Stimulated activated CD8-positive, alpha-beta memory T cell treated with anti-CD3 and anti-CD28 coated beads, Interleukin-12 subunit alpha, Interleukin-12 subunit beta, amount 100 ng/mL, for 24 hours (primary cell): ENCODE results near the gene ZFYVE21.

Experiments
- DNase-seq: peaks from one replicate; pipeline ENCODE4 v3.0.0-alpha.2; 2020; ENCODE audit errors: extremely low read depth

The ZFYVE21 gene

DNA sequence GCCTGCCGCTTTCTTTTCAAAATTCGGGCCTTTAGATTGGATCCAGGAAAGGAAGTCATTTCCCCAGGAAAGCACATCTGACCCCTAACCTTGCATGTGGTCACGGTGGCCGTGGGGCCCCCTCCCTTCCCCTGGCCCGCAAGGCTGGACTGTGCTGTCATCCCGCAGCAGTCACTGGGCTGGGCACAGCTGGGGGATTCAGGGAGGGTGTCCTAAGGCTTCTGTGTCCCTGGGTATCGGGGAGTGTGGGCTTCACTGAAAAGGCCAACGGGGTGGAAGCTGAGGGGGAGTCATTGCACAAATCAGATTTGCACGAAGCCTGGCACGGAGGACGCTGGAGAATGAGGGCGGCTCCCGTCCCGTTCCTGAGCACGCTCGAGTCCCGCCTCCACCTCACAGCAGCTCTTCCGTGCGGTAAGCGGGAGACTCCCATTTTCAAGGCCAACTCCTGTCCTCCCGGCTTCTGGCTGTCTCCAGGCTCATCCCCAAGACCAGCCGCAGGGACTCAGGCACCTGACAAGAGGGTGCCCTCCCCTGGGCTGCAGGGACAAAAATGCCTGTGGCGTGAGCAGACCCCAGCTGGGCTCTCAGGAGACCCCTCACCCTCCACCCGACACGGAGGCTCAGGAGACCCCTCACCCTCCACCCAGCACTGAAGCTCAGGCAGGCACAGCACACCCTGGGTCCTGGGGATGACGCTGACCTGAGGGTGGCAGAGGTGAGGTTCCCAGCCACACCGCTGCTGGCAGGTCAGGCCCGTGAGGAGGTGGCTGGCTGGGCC lies 9.9 kb upstream of the ZFYVE21 start:
- no peak for DNase-seq

GRCh38 chr14:103706551-103707328 lies 8.9 kb upstream of the ZFYVE21 start:
- DNase-seq, result no peak

DNA sequence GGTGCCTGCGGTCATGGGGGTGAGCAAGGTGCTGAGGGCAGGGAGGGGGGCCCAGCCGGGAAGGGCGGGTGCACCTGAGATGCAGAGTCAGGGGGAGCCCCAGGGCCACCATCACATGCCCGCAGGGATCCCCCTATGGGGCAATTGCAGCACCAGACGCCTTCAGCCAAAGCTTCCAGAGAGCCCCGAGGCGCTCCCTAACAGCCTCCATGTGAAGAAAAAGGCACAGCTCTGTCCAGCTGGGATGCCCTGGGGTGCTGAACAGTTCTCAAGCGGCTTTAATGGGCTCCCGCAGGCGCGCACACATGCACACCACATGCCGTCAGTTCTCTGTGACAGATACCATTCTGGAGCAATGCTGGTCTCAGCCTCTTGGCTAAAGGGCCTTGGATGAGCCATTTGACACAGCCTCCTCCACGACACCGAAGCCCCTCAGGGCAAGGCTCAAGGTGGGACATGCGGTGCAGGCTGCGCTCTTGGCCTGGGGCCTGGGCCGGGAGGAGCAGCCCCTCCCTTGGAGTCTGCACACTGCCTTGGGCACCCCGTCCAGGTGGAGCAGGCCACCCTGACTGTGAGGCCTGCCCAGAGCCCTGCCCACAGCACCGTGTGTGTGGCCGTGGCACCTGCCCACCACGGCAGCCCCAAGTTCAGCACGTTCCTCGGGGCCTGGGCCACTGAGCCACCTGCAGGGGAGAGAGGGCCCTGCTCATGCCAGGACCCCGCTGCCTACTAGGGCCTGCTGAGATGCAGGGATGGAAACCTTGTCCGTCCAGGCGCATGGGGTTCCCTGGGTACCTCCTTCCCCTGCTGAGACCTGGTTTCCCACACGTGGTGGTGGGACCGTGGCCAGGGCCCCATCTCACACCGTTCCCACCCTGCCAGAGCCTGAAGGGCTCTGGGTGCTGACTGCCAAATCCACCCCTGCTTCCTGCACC lies 8.0 kb upstream of the ZFYVE21 start:
- no peak for DNase-seq

DNA sequence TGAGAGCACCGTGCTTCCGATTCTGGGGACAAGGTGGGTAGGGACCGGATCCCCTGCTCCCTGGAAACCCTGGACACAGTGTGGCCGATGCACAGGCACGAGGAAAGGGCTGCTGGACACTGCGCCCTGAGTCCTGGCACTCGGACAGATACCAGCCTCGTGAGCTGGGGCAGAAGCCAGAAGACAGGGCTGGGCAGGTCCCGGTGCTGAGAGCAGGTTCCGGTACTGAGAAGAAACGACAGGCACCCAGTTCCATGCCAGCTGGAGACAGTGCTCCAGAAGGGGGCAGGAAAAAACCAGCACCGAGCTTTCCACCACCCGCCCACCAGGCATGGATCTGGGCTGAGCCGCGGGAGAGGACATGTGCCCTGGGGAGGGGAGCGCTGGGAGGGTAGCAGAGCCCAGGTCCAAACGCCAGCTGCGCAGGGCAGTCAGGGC lies 6.8 kb upstream of the ZFYVE21 start:
- DNase-seq, result no peak

- DNase-seq, result no peak
These were observed 5.8 kb upstream of the ZFYVE21 start for GRCh38 chr14:103709814-103710213.

DNA sequence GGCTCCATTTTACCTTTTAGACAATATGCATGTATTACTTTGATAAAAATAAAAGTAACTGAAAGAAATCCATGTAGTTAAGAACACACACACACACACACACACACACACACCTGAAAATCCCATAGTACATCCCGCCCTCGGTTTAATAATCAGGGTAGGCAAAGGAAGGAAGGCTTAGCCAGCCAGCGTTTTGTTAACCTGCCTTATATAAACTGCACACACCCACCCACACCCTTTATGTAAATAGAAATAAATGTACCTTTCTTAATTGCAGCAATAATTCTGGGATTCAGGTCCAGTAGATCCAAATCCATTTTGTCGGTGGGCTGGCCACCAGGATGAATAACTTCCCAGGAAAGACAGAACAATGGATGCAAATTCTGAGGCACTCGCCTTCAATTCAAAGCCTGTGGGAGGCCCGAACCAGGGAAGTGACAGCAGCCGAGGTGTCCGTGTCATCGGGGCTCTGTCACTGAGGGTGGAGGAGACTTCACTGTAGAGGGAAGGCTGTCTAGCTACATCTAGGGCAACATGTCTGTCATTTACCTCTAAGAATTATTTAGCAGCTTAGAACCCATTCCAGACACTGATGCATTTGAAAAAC lies 4.7 kb upstream of the ZFYVE21 start:
- DNase-seq, result no peak

DNA sequence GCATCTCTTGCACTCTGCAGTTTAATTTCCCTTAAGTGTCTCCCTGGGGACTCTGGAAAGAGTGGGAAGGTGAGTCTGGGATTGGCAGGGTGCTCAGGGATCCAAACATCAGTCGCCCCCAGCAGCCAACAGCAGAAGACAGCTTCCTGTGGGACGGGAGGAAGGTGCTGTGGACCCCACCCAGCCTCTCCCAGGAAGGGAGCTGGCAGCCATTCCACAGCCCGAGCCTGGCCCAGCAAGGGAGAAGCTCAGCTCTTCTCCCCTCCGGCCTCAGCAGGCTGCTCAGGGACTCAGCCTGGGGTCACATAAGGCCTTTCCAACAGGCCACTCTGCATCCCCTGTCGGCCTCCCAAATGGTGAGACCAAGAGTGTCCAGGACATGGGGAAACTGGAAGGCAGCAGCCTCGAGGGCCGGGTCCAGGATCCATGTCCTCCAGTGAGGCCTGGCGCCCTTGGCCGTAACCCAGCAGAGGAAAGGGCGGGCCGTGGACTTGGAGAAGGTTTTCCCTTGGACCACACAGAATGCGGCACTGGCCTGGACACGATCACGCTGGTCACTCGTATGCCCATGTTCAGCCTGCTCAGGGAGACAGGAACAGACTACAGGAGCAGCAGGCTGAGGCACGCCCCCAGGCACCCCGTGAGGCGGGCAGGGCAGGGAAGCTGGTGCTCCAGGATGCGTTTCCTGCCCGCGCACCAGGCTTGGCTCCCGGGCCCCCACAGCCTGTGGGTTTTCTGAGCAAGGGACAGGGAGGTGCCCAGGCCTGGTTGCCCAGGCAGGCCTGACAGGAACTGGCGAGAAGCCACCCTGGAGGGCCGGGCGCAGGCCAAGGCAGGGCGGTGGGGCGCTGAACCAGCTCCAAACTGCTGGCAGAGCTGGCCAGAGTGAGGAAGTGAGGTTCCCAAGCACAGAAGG lies 3.8 kb upstream of the ZFYVE21 start:
- no peak for DNase-seq

DNA sequence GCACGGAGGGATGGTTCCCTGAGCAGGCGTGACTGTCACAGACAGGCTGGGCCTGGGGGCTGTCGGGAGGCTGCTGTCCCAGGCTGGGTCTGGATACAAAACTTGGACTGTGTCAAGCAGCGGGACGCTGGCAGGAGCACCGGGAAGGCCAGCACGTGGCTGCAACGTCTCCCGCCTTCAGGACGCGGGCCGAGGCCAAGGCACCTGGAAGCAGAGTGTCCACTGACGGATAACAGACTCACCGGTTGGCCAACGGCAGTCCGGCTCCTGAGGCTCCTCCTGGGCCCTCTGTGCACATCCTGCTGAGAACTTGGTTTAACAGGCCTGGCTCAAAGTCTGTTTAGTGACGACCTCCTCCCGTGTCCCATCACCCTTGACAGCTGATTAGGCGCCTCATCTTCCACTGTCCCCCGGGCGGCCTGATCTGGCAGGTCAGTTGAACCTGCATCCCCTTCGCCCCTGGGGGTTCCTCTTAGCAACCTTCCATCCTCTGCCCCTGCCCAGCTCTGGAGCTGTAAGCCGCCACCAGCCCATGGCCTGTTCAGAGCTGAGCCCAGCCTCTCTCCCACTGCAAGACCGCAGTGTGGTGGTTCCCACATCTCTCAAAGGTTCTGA lies 2.9 kb upstream of the ZFYVE21 start:
- no peak for DNase-seq

- no peak for DNase-seq
These were observed 2.1 kb upstream of the ZFYVE21 start for GRCh38 chr14:103713304-103714062.

- DNase-seq, result no peak
These were observed 1.4 kb upstream of the ZFYVE21 start for GRCh38 chr14:103714063-103714724.

DNA sequence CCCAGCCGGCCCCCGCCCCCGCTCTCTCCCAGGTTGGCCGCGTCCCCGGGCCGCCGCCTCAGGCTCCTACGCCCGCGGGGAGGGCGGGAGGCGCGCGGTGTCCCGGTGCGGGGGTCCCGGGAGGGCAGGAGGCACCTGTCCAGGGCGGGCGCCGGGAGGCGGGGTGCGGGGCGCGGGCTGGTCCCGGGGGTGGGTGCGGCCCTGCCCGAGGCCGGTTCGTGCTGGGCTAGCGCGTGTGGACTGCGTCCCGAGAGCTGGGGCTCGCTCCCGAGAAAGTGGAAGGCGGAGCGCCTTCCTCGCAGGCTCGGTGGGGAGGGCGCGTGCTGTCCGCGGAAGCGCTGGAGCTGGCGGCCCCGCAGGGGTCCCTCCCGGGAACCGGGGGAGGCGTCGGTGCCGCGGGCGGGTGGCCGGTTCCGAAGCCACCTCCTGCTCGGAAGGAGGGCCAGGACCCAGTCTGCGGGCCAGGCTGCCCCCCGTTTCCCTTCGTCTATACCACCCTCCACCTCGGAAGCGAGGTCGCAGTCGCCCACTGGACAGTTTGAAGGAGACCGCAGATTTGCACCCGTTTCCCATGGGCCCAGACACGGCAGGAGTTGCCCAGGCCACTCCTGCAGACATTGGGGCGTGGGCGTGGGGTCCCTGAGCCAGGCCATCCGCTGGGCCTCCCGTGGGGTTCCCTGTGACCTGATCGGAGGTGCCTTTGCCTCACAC lies 636 bp downstream of the ZFYVE21 start:
- no peak for DNase-seq

DNA sequence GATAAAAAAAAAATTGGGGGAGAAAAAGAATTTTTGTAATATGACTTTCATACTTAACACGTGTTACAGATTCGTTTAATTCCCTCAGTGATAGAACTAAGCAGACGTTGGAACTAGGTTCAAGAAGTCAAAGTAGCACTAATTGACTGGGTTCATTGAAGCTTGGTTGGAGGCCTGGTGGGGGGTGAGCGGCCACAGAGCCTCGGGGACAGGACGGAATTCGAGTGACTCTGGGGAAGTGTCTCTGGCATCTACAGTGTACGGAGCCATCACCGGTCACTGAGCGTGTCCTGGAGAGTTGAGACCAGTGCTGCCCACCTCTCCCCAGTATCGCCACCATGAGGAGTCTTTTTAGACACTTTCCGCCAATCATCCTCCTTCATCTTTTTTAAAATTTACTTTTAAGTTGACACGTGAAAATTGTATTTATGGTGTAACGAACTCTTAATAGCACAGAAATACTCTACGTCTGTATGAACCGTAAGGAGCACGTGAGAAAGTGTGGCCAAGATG lies 1.3 kb downstream of the ZFYVE21 start:
- no peak for DNase-seq

DNA sequence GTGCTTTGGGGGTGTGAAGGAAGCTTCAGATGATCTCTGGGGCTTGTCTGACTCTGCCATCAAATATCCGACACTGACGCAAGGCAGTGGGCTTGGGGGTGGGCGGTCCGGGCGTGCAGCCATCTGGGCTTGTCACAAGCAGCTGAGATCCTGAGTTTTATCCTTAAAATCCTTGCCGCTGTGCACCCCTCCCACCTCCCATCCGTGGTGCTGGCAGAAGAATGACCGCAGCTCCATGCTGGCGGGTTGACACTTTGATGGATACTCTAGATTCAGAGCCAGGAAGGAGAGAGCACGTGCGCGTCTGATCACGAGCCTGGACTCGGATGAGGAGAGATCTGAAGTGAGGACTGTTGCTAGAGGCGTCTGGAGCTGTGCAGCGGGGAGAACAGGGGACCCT lies 3.0 kb downstream of the ZFYVE21 start:
- DNase-seq, result no peak

GRCh38 chr14:103719751-103720150 lies 4.1 kb downstream of the ZFYVE21 start:
- DNase-seq, result no peak

GRCh38 chr14:103721334-103722120 lies 5.9 kb downstream of the ZFYVE21 start:
- no peak for DNase-seq

GRCh38 chr14:103723748-103724081 lies 8.1 kb downstream of the ZFYVE21 start:
- no peak for DNase-seq

- DNase-seq, result no peak
These were observed 8.5 kb downstream of the ZFYVE21 start for GRCh38 chr14:103724116-103724515.
